ENCODE data around the gene CTCF.

The CTCF gene

GRCh38 chr16:67528222-67528869, 34.0 kb upstream of the CTCF start, which contains the start of gene RIPOR1:
TSS of gene RIPOR1 (plus strand) at chr16:67528829. CDS start at chr16:67538447, 9,618 bp downstream.
- Histone ChIP-seq H2BK120ac (ENCODE audit: low read depth, low read length) (peak within 1 kb of the TSS; percentile 89), H3K4me3 (ENCODE audit: insufficient read depth in 1 of 2, low read depth in 1 of 2, low read length in 2 of 2) (peak within 1 kb of the TSS; percentile 87 to 96), H2BK12ac (ENCODE audit: low read length in 2 of 2) (peak within 1 kb of the TSS; percentile 6 to 93), H3K4me2 (ENCODE audit: low read length, poor library complexity, severe bottlenecking) (peak within 1 kb of the TSS; percentile 97), H2BK15ac (ENCODE audit: low read depth, poor library complexity, severe bottlenecking) (peak within 1 kb of the TSS; percentile 65), H3K18ac (ENCODE audit: low read depth in 1 of 2, low read length in 2 of 2) (peak within 1 kb of the TSS; percentile 78 to 98), H2AFZ (ENCODE audit: low read depth, low read length) (peak within 1 kb of the TSS; percentile 92), H3K36me3 (ENCODE audit: control insufficient read depth in 1 of 2, insufficient read depth in 2 of 2, low read depth in 1 of 2, low read length in 2 of 2) (peaks cover 0 to 9% of the 10 kb centered on the region in 2 experiments), H3K79me1 (replicated peaks; ENCODE audit: low read length, poor library complexity, severe bottlenecking) (peaks cover 12% of the 10 kb centered on the region), H2AK5ac (ENCODE audit: low read length, severe bottlenecking) (peak within 1 kb of the TSS; percentile 83), H4K91ac (ENCODE audit: low read length) (peak within 1 kb of the TSS; percentile 83), H3K4me1 (ENCODE audit: control insufficient read depth, insufficient read depth, low read depth, low read length) (peaks cover 36% of the 10 kb centered on the region), H4K8ac (ENCODE audit: low read length) (peak within 1 kb of the TSS; percentile 86), H3K4ac (ENCODE audit: low read depth in 1 of 2, low read length in 2 of 2) (peak within 1 kb of the TSS; percentile 94 to 99), H3K14ac (ENCODE audit: low read length in 2 of 2) (peak within 1 kb of the TSS in 1 of 2 experiments; percentile 99), H3K27me3 (ENCODE audit: control insufficient read depth in 1 of 2, insufficient read depth in 1 of 2, low read length in 2 of 2) (no peaks in the 10 kb centered on the region), H2BK5ac (ENCODE audit: low read depth, low read length, poor library complexity, severe bottlenecking) (peak within 1 kb of the TSS; percentile 61), H3K9ac (ENCODE audit: low read length) (peak within 1 kb of the TSS; percentile 96), H3K27ac (ENCODE audit: low read length, poor library complexity, severe bottlenecking) (peak within 1 kb of the TSS; percentile 43), H3K23ac (ENCODE audit: low read length in 2 of 2) (peak within 1 kb of the TSS in 1 of 2 experiments; percentile 96), H3K9me3 (ENCODE audit: control insufficient read depth, low read length) (no peaks in the 10 kb centered on the region)
- WGBS: 48% methylated on average over 15 of the region's 45 CpGs
- peak; percentile 53 for DNase-seq

- Histone ChIP-seq H3K14ac (ENCODE audit: low read length in 2 of 2) (peak overlapping the region in 1 of 2 experiments; percentile 99), H3K23ac (ENCODE audit: low read length in 2 of 2) (peak overlapping the region in 1 of 2 experiments; percentile 96), H2BK120ac (ENCODE audit: low read depth, low read length) (peak overlapping the region; percentile 89), H4K91ac (ENCODE audit: low read length) (peak overlapping the region; percentile 83), H3K4me1 (ENCODE audit: control insufficient read depth, insufficient read depth, low read depth, low read length) (peaks cover 36% of the 10 kb centered on the region), H3K4me3 (ENCODE audit: insufficient read depth in 1 of 2, low read depth in 1 of 2, low read length in 2 of 2) (peak overlapping the region; percentile 87 to 96), H2BK12ac (ENCODE audit: low read length in 2 of 2) (peak overlapping the region in 1 of 2 experiments; percentile 93), H2AFZ (ENCODE audit: low read depth, low read length) (peak overlapping the region; percentile 18), H3K4ac (ENCODE audit: low read depth in 1 of 2, low read length in 2 of 2) (peak overlapping the region; percentile 94 to 99), H3K79me1 (replicated peaks; ENCODE audit: low read length, poor library complexity, severe bottlenecking) (peaks cover 12% of the 10 kb centered on the region), H3K4me2 (ENCODE audit: low read length, poor library complexity, severe bottlenecking) (peak overlapping the region; percentile 97), H3K36me3 (ENCODE audit: control insufficient read depth in 1 of 2, insufficient read depth in 2 of 2, low read depth in 1 of 2, low read length in 2 of 2) (peaks cover 0 to 9% of the 10 kb centered on the region in 2 experiments), H2BK5ac (ENCODE audit: low read depth, low read length, poor library complexity, severe bottlenecking) (peak overlapping the region; percentile 61), H3K27me3 (ENCODE audit: control insufficient read depth in 1 of 2, insufficient read depth in 1 of 2, low read length in 2 of 2) (no peaks in the 10 kb centered on the region), H4K8ac (ENCODE audit: low read length) (peak overlapping the region; percentile 86), H3K18ac (ENCODE audit: low read depth in 1 of 2, low read length in 2 of 2) (peak overlapping the region; percentile 78 to 98), H3K27ac (ENCODE audit: low read length, poor library complexity, severe bottlenecking) (peak overlapping the region; percentile 43), H3K9me3 (ENCODE audit: control insufficient read depth, low read length) (no peaks in the 10 kb centered on the region), H2BK15ac (ENCODE audit: low read depth, poor library complexity, severe bottlenecking) (peak overlapping the region; percentile 34), H2AK5ac (ENCODE audit: low read length, severe bottlenecking) (peak overlapping the region; percentile 83), H3K9ac (ENCODE audit: low read length) (peak overlapping the region; percentile 96)
- peak; percentile 52 for DNase-seq
- 2% methylated on average over 51 of the region's 65 CpGs for WGBS
These were observed 33.3 kb upstream of the CTCF start for GRCh38 chr16:67528870-67529581.

DNA sequence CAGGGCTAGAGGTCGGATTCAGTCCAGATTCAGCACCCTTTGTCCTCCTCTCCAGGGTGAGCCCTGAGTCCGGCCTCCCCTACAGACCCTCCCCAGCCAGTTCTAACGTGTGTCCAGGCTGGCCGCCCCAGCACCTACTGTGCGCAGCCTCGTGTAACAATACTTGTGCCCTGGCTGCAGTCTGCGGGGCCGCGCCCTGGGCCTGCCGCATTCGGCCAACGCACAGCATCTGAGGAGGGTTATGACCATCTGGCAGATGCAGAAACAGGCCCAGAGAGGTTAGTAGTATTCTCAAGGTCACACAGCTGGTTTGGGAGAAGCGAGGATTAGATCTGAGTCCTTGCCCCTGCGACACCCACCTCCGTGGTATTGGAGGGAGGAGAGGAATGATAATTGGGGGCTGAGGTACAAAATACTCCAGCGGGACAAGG, 32.7 kb upstream of the CTCF start:
- H3K4me3 ChIP-seq (ENCODE audit: insufficient read depth in 1 of 2, low read depth in 1 of 2, low read length in 2 of 2): peak overlapping the region; percentile 87 to 96
- H2BK5ac ChIP-seq (ENCODE audit: low read depth, low read length, poor library complexity, severe bottlenecking): peak overlapping the region; percentile 2
- H2BK120ac ChIP-seq (ENCODE audit: low read depth, low read length): peak overlapping the region; percentile 89
- peak overlapping the region; percentile 83 for H4K91ac ChIP-seq (ENCODE audit: low read length)
- H4K8ac ChIP-seq (ENCODE audit: low read length): peak overlapping the region; percentile 71
- peak overlapping the region; percentile 94 to 99 for H3K4ac ChIP-seq (ENCODE audit: low read depth in 1 of 2, low read length in 2 of 2)
- H3K27me3 ChIP-seq (ENCODE audit: control insufficient read depth in 1 of 2, insufficient read depth in 1 of 2, low read length in 2 of 2): no peaks in the 10 kb centered on the region
- peak overlapping the region; percentile 6 to 93 for H2BK12ac ChIP-seq (ENCODE audit: low read length in 2 of 2)
- peak overlapping the region; percentile 18 for H2AFZ ChIP-seq (ENCODE audit: low read depth, low read length)
- H3K79me1 ChIP-seq (replicated peaks; ENCODE audit: low read length, poor library complexity, severe bottlenecking): peaks cover 12% of the 10 kb centered on the region
- peaks cover 36% of the 10 kb centered on the region for H3K4me1 ChIP-seq (ENCODE audit: control insufficient read depth, insufficient read depth, low read depth, low read length)
- DNase-seq: no peak
- H3K9ac ChIP-seq (ENCODE audit: low read length): peak overlapping the region; percentile 96
- no peak overlapping the region for H2BK15ac ChIP-seq (ENCODE audit: low read depth, poor library complexity, severe bottlenecking)
- peak overlapping the region in 1 of 2 experiments; percentile 96 for H3K23ac ChIP-seq (ENCODE audit: low read length in 2 of 2)
- H2AK5ac ChIP-seq (ENCODE audit: low read length, severe bottlenecking): peak overlapping the region; percentile 83
- peak overlapping the region in 1 of 2 experiments; percentile 99 for H3K14ac ChIP-seq (ENCODE audit: low read length in 2 of 2)
- H3K36me3 ChIP-seq (ENCODE audit: control insufficient read depth in 1 of 2, insufficient read depth in 2 of 2, low read depth in 1 of 2, low read length in 2 of 2): peaks cover 0 to 9% of the 10 kb centered on the region in 2 experiments
- H3K18ac ChIP-seq (ENCODE audit: low read depth in 1 of 2, low read length in 2 of 2): peak overlapping the region; percentile 78 to 98
- H3K27ac ChIP-seq (ENCODE audit: low read length, poor library complexity, severe bottlenecking): peak overlapping the region; percentile 43
- peak overlapping the region; percentile 97 for H3K4me2 ChIP-seq (ENCODE audit: low read length, poor library complexity, severe bottlenecking)
- no peaks in the 10 kb centered on the region for H3K9me3 ChIP-seq (ENCODE audit: control insufficient read depth, low read length)
- 6% methylated on average over 16 of the region's 16 CpGs for WGBS

Data from mesenchymal stem cell (in vitro differentiated cells and primary cell).